Coronary artery (tissue), 2 donors: ENCODE measurements around the gene FOXK1.
A peak's percentile ranks its signal among the peaks of the same experiment; 100 is the strongest.

Experiments
- DNase-seq: peaks from one replicate; pipeline ENCODE4 v3.0.0-alpha.2; 2017; ENCODE audit warnings: low spot score
- H3K27ac ChIP-seq, 2 donors: fragments of 200-600 bp; sonication (generic); one replicate each; pipeline ENCODE4 v1.5.1; 2016 to 2019
- H3K4me3 ChIP-seq: fragments of 200-600 bp; sonication (generic); 2 replicates; pipeline ENCODE4 v1.5.1; 2016; ENCODE audit warnings: mild to moderate bottlenecking, moderate library complexity
- TF ChIP-seq, protein P1 (sequence below): fragments of 200-600 bp; sonication (generic); IDR thresholded peaks from one replicate; pipeline ENCODE4 v1.5.1; 2019; ENCODE audit warnings: antibody characterized with exemption

The FOXK1 gene

DNA sequence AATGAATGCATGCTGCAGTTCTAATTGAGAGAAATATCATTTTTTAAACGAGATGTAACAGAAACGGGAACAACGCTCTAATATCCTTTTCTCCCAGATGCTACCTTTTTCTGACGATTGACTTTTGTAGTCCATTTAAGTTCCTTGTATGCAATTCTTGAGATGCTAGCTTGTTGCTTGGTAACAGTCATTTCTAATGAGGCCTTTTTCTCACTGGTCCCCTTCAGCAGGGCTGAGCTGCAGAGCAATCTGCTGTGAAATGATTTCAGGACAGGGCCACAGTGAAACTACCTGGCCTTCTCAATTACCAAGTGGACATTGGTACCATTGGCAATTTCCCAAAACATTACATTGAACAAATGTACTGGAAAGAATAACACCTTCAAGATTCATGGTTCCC lies 26.2 kb upstream of the FOXK1 start:
- DNase-seq = no peak
- TF ChIP-seq, protein P1, sequence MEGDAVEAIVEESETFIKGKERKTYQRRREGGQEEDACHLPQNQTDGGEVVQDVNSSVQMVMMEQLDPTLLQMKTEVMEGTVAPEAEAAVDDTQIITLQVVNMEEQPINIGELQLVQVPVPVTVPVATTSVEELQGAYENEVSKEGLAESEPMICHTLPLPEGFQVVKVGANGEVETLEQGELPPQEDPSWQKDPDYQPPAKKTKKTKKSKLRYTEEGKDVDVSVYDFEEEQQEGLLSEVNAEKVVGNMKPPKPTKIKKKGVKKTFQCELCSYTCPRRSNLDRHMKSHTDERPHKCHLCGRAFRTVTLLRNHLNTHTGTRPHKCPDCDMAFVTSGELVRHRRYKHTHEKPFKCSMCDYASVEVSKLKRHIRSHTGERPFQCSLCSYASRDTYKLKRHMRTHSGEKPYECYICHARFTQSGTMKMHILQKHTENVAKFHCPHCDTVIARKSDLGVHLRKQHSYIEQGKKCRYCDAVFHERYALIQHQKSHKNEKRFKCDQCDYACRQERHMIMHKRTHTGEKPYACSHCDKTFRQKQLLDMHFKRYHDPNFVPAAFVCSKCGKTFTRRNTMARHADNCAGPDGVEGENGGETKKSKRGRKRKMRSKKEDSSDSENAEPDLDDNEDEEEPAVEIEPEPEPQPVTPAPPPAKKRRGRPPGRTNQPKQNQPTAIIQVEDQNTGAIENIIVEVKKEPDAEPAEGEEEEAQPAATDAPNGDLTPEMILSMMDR = no peak
- Histone ChIP-seq H3K27ac (no peak overlapping the region), H3K4me3 (no peak overlapping the region)

DNA sequence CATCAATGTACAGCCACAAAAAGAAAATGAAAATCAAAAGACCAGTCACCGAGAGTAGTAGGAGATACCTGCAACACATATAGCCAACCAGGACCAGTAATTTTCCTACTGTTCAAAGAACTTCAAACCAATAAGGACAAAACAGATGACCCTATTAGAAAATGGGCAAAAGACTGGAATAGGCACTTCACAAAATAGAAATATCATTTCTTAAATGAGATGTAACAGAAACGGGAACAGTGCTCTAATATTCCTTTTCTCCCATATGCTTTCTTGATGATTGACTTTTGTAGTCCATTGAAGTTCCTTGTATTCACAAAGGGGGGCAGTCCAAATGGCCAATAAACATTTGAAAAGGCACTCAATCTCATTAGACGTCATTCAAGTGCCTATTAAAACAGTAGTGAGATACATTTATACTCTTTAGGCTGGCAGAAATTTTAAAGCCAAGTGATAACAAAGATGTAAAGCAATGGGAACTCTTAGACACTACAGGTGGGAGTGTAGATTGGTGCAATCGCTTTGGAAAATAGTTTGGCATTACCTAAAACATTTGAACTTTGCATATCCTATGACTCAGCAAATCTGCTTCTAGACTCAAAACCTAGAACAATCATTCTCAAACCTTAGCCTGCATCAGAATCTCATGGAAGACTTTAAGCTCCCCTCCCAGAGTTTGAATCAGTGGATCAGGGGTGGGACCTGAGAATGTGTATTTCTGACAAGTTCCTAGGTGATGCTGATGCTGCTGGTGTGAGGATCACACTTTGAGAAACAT lies 24.3 kb upstream of the FOXK1 start:
- no peak overlapping the region for H3K4me3 ChIP-seq
- DNase-seq = no peak
- no peak overlapping the region for H3K27ac ChIP-seq
- TF ChIP-seq, protein P1 = no peak

DNA sequence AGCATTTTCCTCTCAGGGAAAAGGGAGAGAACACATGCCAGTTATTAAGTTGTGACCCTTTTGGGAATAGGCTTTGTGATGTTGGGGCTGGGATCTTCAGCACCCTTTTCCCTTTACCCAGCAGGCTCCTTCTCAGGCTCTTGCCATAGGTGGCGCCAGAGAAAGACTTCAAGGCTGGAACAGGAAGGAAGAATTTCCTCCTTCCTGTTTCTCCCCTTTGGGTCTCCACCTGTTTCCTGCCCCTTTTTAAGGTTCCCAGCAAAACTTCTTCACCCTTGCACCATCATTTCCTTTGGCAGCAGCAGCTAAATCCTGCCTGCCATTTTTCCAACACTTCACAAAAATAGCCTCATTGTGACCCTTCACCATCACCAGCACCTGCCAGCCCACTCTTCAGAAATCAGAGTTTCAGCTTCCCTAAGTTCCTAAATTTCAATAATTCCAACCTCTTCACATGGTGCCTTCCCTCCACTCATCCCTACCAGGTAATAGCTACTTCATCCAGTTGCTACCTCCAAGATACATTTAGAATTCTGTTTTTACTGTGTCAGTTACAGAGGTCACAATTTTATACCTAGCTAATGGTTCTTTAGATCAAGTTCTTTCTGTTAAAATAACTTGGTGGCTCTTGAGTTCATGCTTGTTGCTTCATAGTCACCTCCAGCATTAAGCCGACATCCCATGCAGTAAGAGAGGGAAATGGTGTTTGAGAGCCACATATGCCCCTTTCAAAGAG lies 22.4 kb upstream of the FOXK1 start:
- no peak for DNase-seq
- Histone ChIP-seq H3K27ac (no peak overlapping the region), H3K4me3 (no peak overlapping the region)
- TF ChIP-seq, protein P1 = no peak

DNA sequence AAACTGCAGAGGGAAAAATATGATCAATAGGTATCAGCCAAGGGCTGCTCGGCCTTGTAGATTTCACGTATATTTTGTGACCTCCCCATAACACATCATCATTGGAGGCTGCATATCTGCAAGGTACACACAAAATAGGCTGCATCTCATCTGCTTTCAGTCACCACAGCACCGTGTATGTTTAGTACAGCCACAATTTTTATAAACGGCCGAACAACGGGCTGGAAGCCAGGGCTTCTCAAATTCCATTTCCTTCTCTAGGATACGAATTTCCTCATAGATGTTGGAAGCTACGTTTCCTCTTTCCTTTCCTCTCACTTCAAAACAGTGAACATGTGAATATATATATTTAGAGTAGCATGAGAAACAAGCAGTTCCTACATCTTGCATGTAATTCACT lies 20.2 kb upstream of the FOXK1 start:
- Histone ChIP-seq H3K4me3 (no peak overlapping the region), H3K27ac (no peak overlapping the region)
- DNase-seq = no peak
- TF ChIP-seq, protein P1 = no peak

DNA sequence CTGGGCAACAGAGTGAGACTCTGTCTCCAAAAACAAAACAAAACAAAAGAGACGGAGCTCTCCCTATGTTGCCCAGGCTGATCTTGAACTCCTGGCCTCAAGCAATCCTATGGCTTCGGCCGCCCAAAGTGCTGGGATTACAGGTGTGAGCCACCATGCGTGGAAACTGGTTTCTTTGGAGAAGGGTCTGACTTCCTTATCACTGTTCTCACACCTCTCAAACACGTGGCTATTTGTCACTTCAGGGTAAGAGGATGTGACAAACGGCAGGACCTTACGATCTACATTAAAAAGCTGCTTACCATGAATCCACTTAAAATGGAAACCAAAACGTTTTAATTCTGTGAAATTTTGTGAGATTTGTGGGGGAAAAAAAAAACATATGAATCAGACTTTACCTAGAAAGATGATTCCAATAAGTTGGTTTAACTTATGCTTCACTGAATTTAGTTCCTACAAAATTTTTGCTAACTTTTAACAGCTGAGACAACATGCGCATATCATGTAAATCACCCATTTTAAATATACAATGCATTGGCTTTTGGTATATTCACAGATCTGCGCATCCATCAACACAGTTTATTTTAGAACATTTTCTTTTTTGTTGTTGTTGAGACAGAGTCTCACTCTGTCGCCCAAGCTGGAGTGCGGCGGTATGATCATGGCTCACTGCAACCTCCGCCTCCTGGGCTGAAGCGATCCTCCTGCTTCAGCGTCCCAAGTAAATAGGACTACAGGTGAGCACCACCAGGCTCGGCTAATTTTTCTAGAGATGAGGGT lies 18.7 kb upstream of the FOXK1 start:
- DNase-seq = no peak
- TF ChIP-seq, protein P1 = no peak

DNA sequence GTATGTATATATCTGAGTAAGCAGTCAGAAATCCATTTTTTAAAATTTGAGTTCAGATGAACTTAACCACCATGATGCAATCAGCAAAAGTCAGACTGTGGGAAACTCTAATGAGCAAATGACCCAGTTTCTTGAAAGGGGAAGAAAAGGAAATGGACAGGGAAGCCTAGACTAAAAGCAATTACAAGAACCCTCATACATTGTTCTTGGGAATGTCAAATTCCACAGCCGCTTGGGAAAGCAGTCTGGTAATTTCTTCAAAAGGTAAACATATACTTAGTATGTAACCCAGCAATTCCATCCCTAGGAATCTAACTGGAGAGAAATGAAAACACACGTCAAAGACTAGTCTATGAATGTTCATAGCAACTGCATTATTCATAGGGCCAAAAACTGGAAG lies 16.4 kb upstream of the FOXK1 start:
- Histone ChIP-seq H3K4me3 (no peak overlapping the region), H3K27ac (peak overlapping the region; percentile 73 to 89)
- TF ChIP-seq, protein P1 = no peak
- no peak for DNase-seq

More for the DNA sequence above, 18.7 kb upstream of the FOXK1 start:
- H3K27ac ChIP-seq = no peak overlapping the region
- H3K4me3 ChIP-seq = no peak overlapping the region
